Spinal cord (tissue), 10 donors: ENCODE measurements around the gene CTSL. TPM values are rescaled to one million over a fixed set of nuclear protein-coding genes. Genes with fewer than 3 reads are reported as not detected.
"Not testable (repeated sequence)": the region's sequence is repeated elsewhere in the genome, so short reads cannot be mapped to it uniquely, and the experiment has no call there.

Experiments used
- DNase-seq, 6 donors: peaks; one replicate each; pipeline versions ENCODE4 v3.0.0 to v3.0.0-alpha.2; 2013 to 2015; ENCODE audit warnings: low spot score in 6 of 6, low read depth in 4 of 6
- H3K27ac ChIP-seq: one replicate; pipeline ENCODE4 v1.5.1; 2013; ENCODE audit warnings: low read depth, low read length, control low read depth
- H3K27me3 ChIP-seq: one replicate; pipeline ENCODE4 v1.6.1; 2013; ENCODE audit warnings: low read length; ENCODE audit not compliant: control insufficient read depth, insufficient read depth
- H3K36me3 ChIP-seq: one replicate; pipeline ENCODE4 v1.6.1; 2013; ENCODE audit warnings: low read length; ENCODE audit not compliant: control insufficient read depth, insufficient read depth
- H3K4me1 ChIP-seq: one replicate; pipeline ENCODE4 v1.6.1; 2013; ENCODE audit warnings: low read length; ENCODE audit not compliant: control insufficient read depth, insufficient read depth
- H3K4me3 ChIP-seq: one replicate; pipeline ENCODE4 v1.5.1; 2013; ENCODE audit warnings: low read depth, low read length, control low read depth
- H3K9me3 ChIP-seq: one replicate; pipeline ENCODE4 v1.6.1; 2013; ENCODE audit warnings: low read length; ENCODE audit not compliant: control insufficient read depth, insufficient read depth
- WGBS: methylation state at CpG from one replicate; pipeline ENCODE4 v1.1.5; 2013; ENCODE audit warnings: missing lambda C conversion rate; ENCODE audit not compliant: insufficient coverage; 5-methylcytosine and 5-hydroxymethylcytosine counted together
- polyA plus RNA-seq, 2 donors: library from polyadenylated mRNA; unstranded; fragments of 120-200 nt; gene quantifications; one replicate each; pipeline ENCODE4 v1.2.1, GENCODE V29; 2013; ENCODE audit not compliant: insufficient read length in 2 of 2
- total RNA-seq, 2 donors: library from RNA; depleted of rRNA in 1 of 2; stranded (reverse); fragments of 120-200 nt in 1 of 2; fragments of >200 nt in 1 of 2; gene quantifications; one replicate each; pipeline versions ENCODE4 v1.2.3 to v1.2.4, GENCODE V29; 2013 to 2014
- donor health status: healthy.

Gene CTSL
- total and polyA plus RNA-seq, 4 donors: 66.5 to 467 (median 107) TPM

DNA sequence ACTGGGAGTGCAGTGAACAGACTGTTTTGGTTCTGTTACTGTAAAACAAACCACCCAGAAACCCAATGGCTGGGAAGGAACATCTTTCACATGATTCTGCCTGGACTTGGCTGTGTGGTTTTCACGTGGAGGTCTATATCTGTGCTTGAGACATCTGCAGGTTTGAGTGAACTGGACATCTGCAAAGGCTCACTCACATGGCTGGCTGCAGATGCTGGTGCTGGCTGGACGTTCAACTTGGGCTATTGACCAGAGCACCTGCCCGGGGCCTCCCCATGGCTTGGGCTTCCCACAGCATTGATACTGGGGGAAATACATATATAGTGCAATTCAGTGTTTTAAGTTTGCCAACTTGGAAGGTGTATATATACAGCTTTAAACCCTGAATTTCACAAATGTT is 6.8 kb downstream of the CTSL start:
- no peak overlapping the region for H3K4me3 ChIP-seq
- 58% methylated on average over 2 of the region's 3 CpGs for WGBS
- no peaks in the 10 kb centered on the region for H3K27me3 ChIP-seq
- peaks cover 13% of the 10 kb centered on the region for H3K36me3 ChIP-seq
- DNase-seq: no peak
- H3K9me3 ChIP-seq: no peaks in the 10 kb centered on the region
- H3K27ac ChIP-seq: no peak overlapping the region
- H3K4me1 ChIP-seq: no peaks in the 10 kb centered on the region

DNA sequence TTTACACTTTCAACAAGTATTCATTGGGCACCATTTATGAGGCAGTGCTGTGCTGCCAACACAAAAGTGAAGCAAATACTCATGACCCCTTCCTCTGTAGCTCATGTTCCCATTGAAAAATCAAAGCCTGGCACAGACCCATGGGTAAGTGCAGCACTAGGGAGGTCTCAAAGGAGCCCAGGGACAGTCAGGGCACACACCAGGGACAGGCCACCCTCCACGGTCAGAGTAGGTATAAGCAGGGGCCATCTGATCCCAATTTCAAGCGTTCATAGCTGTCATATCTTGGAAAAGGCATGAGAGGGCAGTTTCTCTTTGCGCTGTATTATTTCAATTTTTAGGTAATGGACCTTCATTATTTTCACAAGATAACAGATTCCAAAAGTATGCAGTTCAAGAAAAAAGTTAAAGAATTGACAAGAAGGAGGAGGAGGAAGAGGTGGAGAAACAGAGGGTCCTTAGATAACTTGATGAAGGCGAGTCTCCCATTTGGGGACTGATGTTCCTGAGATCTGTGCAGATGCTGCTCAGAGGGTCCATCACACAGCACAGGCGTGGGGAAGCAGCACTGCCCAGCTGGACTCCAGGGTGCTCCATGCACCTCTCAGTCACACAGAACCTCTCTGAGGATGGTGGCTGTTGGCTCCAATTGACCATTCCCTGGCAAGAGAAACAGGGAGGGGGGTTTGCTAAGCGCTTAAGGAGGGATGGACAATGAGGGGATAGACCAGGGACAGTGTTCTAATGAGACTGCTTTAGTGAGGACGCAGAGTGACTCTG is 7.5 kb downstream of the CTSL start:
- H3K9me3 ChIP-seq: no peaks in the 10 kb centered on the region
- no peak overlapping the region for H3K27ac ChIP-seq
- H3K4me3 ChIP-seq: no peak overlapping the region
- H3K36me3 ChIP-seq: peaks cover 10% of the 10 kb centered on the region
- 89% methylated on average over 4 of the region's 7 CpGs for WGBS
- no peak for DNase-seq
- H3K4me1 ChIP-seq: no peaks in the 10 kb centered on the region
- no peaks in the 10 kb centered on the region for H3K27me3 ChIP-seq

DNA sequence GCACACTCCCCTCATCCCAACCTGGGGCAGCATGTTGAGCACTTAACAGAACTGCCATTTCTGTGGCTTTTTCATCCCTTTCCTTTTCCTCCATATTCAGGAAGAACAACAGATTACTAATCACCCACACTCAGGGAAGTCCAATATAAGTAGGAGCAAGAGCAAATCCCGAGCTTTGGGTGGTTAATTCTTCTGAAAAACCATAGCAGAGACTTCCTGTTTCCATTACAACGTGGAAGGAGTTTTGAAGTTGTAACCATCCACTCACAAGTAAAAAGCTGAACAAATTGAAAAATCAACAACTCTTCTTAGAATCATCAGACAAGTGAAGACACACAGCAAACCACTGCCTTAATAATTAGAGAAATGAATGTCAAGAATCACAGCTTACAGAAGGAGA is 8.2 kb downstream of the CTSL start:
- H3K27ac ChIP-seq: no peak overlapping the region

DNA sequence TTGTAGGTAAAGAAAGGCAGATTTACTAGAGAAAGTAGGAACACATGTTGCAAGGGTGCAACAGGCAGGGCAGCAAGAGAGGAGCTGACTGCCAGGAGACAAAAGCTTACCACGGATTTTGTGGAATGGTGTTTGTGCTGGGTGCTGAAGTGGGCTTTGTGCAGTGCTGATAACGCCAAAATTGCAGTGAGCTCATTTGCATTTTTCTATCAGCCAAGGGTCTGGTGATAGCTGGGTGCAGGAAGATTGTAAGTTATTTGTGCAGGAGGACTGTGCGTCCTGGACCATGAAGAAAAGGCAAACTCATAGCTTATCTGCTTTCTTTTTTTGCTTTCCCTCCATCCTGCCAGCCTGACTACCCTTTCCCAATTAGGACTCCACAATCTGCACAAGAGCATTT is 13.6 kb downstream of the CTSL start:
- Histone ChIP-seq H3K27ac (no peak overlapping the region), H3K4me1 (no peaks in the 10 kb centered on the region), H3K4me3 (no peak overlapping the region), H3K27me3 (no peaks in the 10 kb centered on the region), H3K36me3 (no peaks in the 10 kb centered on the region), H3K9me3 (no peaks in the 10 kb centered on the region)
- 93% methylated on average over 3 of the region's 3 CpGs for WGBS
- no peak for DNase-seq

More for the DNA sequence above, 8.2 kb downstream of the CTSL start:
- Histone ChIP-seq H3K27me3 (no peaks in the 10 kb centered on the region), H3K4me3 (no peak overlapping the region), H3K4me1 (no peaks in the 10 kb centered on the region), H3K9me3 (no peaks in the 10 kb centered on the region), H3K36me3 (peaks cover 5% of the 10 kb centered on the region)
- no peak for DNase-seq
- no CpG with 5 or more reads among the region's 2 CpGs for WGBS

DNA sequence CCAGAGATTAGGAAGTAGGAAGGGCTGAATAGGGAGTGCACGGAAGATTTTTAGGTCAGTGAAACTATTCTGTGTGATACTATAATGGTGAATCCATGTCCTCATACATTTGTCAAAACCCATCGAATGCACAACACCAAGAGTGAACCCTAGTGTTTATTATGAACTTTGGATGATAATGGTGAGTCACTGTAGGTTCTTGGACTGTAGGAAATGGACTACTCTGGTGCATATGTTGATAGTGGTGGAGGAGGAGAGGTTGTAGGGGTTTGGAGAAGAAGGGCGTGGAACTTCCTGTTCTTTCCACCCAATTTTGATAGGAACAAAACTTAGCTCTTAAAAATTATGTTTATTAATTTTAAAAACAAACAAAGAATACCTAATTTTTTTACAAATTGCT is 14.3 kb downstream of the CTSL start:
- H3K4me1 ChIP-seq: no peaks in the 10 kb centered on the region
- no peak for DNase-seq
- no peaks in the 10 kb centered on the region for H3K27me3 ChIP-seq
- no peaks in the 10 kb centered on the region for H3K9me3 ChIP-seq
- no peaks in the 10 kb centered on the region for H3K36me3 ChIP-seq
- H3K27ac ChIP-seq: no peak overlapping the region
- WGBS: no CpG with 5 or more reads among the region's 3 CpGs
- H3K4me3 ChIP-seq: no peak overlapping the region

DNA sequence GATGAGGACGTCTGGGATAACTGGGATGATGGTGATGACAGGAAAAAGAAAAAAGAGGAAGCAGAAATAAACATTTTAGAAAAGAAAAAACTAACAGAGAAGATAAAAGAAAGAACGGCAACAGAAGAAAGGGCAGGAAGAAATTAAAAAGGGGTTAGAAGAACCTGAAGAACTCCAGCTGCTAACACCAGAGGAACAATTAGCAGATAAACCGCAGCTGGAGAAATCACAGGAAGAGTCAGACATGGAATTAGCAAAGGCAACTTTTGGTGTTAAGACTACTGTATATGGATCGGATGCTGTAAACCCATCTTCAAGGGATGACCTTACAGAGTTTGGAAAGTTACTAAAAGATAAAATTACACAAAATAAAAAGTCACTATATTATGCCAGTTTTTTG is 15.4 kb downstream of the CTSL start:
- DNase-seq: no peak
- 57% methylated on average over 3 of the region's 4 CpGs for WGBS
- no peaks in the 10 kb centered on the region for H3K4me1 ChIP-seq
- no peaks in the 10 kb centered on the region for H3K27me3 ChIP-seq
- H3K36me3 ChIP-seq: no peaks in the 10 kb centered on the region
- H3K9me3 ChIP-seq: no peaks in the 10 kb centered on the region
- H3K27ac ChIP-seq: no peak overlapping the region
- H3K4me3 ChIP-seq: no peak overlapping the region

DNA sequence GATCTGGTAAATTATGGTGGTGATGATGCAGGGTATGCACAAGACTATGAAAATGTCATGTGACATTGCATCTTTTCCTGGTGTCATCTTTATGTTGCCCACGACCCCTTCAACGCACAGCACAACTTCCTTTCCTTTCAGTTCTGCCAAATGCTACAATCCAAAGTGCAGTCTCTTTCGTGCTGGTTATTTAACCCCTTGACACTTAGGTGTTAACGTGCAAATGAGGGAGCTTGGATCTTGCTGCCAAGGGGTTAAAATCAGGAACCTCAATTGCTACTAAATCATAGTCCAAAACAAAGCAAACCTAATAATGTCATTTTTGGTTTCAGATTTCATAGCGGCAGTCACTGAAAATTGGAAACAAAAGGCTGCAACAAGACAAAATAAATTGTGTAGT is 16.0 kb downstream of the CTSL start:
- H3K9me3 ChIP-seq: no peaks in the 10 kb centered on the region
- no CpG with 5 or more reads among the region's 5 CpGs for WGBS

DNA sequence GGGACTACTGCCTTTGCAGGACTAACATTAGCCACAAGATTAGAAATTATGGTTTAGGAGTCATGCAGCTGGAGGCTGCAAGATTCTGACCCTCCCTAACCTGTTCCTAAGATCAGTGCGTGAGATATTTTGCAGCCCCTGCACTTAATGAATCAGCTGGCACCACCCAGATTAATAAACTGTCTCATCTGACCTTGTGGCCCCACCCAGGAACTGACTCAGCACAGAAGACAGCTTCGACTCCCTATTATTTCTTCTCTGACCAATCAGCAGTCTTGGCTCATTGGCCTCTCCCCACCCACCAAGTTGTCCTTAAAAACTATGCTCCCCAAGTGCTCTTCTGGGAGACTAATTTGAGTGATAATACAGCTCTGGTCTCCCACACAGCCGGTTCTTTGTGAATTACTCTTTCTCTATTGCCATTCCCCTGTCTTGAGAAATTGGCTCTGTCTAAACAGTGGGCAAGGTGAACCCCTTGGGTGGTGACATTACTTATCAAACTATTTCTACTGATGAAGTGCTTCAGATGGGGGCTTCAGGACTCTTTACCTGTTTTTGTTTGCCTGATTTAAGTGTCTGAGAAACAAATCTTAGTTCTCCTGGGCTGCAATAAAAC is 17.0 kb downstream of the CTSL start:
- H3K27ac ChIP-seq: no peak overlapping the region
- H3K36me3 ChIP-seq: no peaks in the 10 kb centered on the region
- no peaks in the 10 kb centered on the region for H3K27me3 ChIP-seq
- 89% methylated on average over 2 of the region's 3 CpGs for WGBS
- H3K4me3 ChIP-seq: no peak overlapping the region
- no peaks in the 10 kb centered on the region for H3K4me1 ChIP-seq
- no peak for DNase-seq
- H3K9me3 ChIP-seq: no peaks in the 10 kb centered on the region

More for the DNA sequence above, 16.0 kb downstream of the CTSL start:
- no peak overlapping the region for H3K27ac ChIP-seq
- no peak for DNase-seq
- no peaks in the 10 kb centered on the region for H3K36me3 ChIP-seq
- H3K4me1 ChIP-seq: no peaks in the 10 kb centered on the region
- H3K27me3 ChIP-seq: no peaks in the 10 kb centered on the region
- H3K4me3 ChIP-seq: no peak overlapping the region

DNA sequence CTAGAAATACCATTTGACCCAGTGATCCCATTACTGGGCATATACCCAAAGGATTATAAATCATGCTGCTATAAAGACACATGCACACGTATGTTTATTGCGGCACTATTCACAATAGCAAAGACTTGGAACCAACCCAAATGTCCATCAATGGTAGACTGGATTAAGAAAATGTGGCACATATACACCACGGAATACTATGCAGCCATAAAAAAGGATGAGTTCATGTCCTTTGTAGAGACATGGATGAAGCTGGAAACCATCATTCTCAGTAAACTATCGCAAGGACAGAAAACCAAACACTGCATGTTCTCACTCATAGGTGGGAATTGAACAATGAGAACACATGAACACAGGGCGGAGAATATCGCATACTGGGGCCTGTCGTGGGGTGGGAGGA is 18.3 kb downstream of the CTSL start:
- H3K4me3 ChIP-seq, H3K4me1 ChIP-seq, H3K27ac ChIP-seq, H3K27me3 ChIP-seq, H3K9me3 ChIP-seq, H3K36me3 ChIP-seq, DNase-seq: not testable (repeated sequence)
- no CpG with 5 or more reads among the region's 7 CpGs for WGBS

DNA sequence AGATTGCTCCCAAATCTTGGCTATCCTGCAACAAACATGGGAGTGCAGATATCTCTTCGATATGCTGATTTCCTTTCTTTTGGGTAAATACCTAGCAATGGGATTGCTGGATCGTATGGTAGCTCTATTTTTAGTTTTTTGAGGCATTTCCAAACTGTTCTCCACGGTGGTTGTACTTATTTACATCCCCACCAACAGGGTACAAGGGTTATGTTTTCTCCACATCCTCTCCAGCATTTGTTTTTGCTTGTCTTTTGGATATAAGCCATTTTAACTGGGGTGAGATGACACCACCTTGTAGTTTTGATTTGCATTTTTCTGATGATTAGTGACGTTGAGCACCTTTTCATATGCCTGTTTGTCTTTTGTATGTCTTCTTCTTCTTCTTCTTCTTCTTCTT is 20.3 kb downstream of the CTSL start:
- no peaks in the 10 kb centered on the region for H3K9me3 ChIP-seq
- DNase-seq: no peak
- H3K27ac ChIP-seq: no peak overlapping the region
- no CpG with 5 or more reads among the region's 4 CpGs for WGBS
- no peaks in the 10 kb centered on the region for H3K36me3 ChIP-seq
- no peaks in the 10 kb centered on the region for H3K4me1 ChIP-seq
- H3K4me3 ChIP-seq: no peak overlapping the region
- H3K27me3 ChIP-seq: no peaks in the 10 kb centered on the region
